ENCODE data around the gene CNPY1.

Gene CNPY1

DNA sequence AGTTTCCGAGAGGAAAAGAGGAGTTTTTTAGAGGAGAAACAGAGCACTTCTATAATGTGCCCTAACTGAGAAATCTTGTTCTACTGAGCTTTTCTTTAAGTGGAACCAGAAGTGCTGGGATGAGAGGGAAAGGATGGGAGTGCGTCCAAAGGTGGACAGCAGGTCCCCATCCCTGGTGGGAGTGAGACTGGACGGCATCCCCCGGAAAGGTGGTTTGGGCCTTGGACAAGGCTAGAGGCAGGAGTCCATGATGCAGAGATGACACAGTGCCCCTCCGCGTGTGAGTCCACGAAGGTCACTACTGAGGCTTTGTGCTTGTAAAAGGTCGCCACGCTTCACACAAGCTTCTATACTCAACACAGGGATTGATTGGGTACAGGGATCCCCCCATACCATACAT is 94.5 kb downstream of the CNPY1 start:
- H3K4me3 ChIP-seq (ENCODE audit: low read depth, low read length), result no peak overlapping the region
- TF ChIP-seq, protein P1, sequence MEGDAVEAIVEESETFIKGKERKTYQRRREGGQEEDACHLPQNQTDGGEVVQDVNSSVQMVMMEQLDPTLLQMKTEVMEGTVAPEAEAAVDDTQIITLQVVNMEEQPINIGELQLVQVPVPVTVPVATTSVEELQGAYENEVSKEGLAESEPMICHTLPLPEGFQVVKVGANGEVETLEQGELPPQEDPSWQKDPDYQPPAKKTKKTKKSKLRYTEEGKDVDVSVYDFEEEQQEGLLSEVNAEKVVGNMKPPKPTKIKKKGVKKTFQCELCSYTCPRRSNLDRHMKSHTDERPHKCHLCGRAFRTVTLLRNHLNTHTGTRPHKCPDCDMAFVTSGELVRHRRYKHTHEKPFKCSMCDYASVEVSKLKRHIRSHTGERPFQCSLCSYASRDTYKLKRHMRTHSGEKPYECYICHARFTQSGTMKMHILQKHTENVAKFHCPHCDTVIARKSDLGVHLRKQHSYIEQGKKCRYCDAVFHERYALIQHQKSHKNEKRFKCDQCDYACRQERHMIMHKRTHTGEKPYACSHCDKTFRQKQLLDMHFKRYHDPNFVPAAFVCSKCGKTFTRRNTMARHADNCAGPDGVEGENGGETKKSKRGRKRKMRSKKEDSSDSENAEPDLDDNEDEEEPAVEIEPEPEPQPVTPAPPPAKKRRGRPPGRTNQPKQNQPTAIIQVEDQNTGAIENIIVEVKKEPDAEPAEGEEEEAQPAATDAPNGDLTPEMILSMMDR (IDR thresholded peaks at IDR 0.05; ENCODE audit: borderline replicate concordance, insufficient read depth, low read depth, low read length), result no peak
